ENCODE results near the gene CREB1. TPM values are rescaled to one million over a fixed set of nuclear protein-coding genes. Genes with fewer than 3 reads are reported as not detected.

Gene CREB1
- total and polyA plus RNA-seq, 12 donors = 4.6 to 62.2 (median 45.7) TPM

DNA sequence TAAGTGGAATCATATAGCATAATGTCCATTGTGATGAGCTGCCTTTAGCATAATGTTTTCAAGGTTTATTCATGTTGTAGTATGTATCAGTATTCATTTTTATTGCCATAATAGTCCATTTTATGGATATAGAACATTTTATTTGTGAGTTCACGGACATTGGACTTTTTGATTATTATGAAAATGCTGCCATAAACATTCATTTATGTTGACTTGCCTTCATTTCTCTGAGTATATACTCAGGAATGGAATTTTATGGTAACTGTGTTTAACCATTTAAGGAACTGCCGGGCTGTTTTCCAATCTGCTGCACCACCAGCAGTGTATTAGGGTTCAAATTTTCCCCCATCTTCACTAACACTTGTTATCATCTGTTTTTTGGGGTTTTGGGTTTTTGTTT is 12.2 kb downstream of the CREB1 start:
- ATAC-seq = no peak
- 96 to 98% methylated on average over 2 of the region's 2 CpGs for WGBS, 2 donors

GRCh38 chr2:207543272-207543671 is 13.5 kb downstream of the CREB1 start:
- intact Hi-C loops (cut with DNase I) = no loop called here
- TF ChIP-seq CTCF (IDR thresholded peaks at IDR 0.05) = no peak
- Histone ChIP-seq H3K27ac (no peak overlapping the region), H3K27me3 (no peaks in the 10 kb centered on the region), H3K9me3 (no peaks in the 10 kb centered on the region), H3K4me1 (peaks cover 4 to 43% (median 17%) of the 10 kb centered on the region in 9 donors), H3K4me3 (no peak overlapping the region), H3K36me3 (peaks cover 0 to 10% (median 0%) of the 10 kb centered on the region in 9 donors)
- WGBS, 2 donors = 97 to 99% methylated on average over 3 of the region's 3 CpGs
- DNase-seq (no peak), ATAC-seq (no peak)

More for the DNA sequence above, 12.2 kb downstream of the CREB1 start:
- peaks cover 0 to 42% (median 16%) of the 10 kb centered on the region in 9 donors for H3K4me1 ChIP-seq
- H3K4me3 ChIP-seq = no peak overlapping the region
- peaks cover 0 to 10% (median 0%) of the 10 kb centered on the region in 9 donors for H3K36me3 ChIP-seq
- DNase-seq = no peak
- H3K27ac ChIP-seq = no peak overlapping the region
- intact Hi-C loops (cut with DNase I) = no loop called here
- H3K27me3 ChIP-seq = no peaks in the 10 kb centered on the region
- no peak for TF ChIP-seq CTCF (IDR thresholded peaks at IDR 0.05)
- H3K9me3 ChIP-seq = no peaks in the 10 kb centered on the region

DNA sequence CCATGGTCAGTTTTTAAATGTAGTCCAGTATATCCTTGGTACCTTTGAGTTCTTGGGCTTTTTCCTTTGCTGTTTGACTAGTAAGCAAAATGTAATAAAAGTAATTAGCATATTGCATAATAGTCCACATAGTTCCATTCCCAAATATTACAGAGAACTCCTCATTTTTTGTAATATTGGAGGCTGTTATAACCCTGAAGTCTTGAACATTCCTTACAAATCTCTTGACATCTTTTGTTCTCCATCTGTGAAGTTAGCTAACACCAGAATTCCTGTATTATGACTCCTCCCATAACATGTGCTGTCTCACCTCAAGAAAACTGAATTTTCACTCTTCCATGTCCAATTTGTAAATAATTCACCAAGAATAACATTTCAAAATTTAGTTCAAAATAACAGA is 17.1 kb downstream of the CREB1 start:
- intact Hi-C loops (cut with DNase I) = no loop called here
- Histone ChIP-seq H3K4me1 (peaks cover 5 to 58% (median 40%) of the 10 kb centered on the region in 9 donors), H3K27me3 (no peaks in the 10 kb centered on the region), H3K4me3 (no peak overlapping the region), H3K36me3 (peaks cover 0 to 4% (median 0%) of the 10 kb centered on the region in 9 donors), H3K27ac (peak overlapping the region in 2 of 10 donors; percentile 16 to 49), H3K9me3 (no peaks in the 10 kb centered on the region)
- ATAC-seq (no peak), DNase-seq (no peak)
- TF ChIP-seq CTCF (IDR thresholded peaks at IDR 0.05) = no peak

- H3K4me1 ChIP-seq = peaks cover 5 to 57% (median 42%) of the 10 kb centered on the region in 9 donors
- intact Hi-C loops (cut with DNase I) = no loop called here
- no peak for TF ChIP-seq CTCF (IDR thresholded peaks at IDR 0.05)
- ATAC-seq = peak in 5 of 8 donors; percentile 19 to 65 (median 53)
- H3K9me3 ChIP-seq = no peaks in the 10 kb centered on the region
- H3K27ac ChIP-seq = peak overlapping the region in 9 of 10 donors; percentile 38 to 76 (median 66)
- H3K36me3 ChIP-seq = peaks cover 0 to 5% (median 0%) of the 10 kb centered on the region in 9 donors
- 37 to 52% methylated on average over 2 of the region's 2 CpGs for WGBS, 2 donors
- DNase-seq = no peak
- no peaks in the 10 kb centered on the region for H3K27me3 ChIP-seq
- H3K4me3 ChIP-seq = peak overlapping the region in 2 of 10 donors; percentile 13 to 21
Observed at GRCh38 chr2:207549145-207549544, 19.4 kb downstream of the CREB1 start.
